NCI-H1417 treated with DMSO at 0.1 percent for 48 hours (cell line): ENCODE measurements around the gene ZNF264.
"Not testable (repeated sequence)": the region's sequence is repeated elsewhere in the genome, so short reads cannot be mapped to it uniquely, and the experiment has no call there.

Experiments
- DNase-seq: peaks from one replicate; lab custom pipeline; 2025; lab: John Stamatoyannopoulos, UW

The ZNF264 gene

DNA sequence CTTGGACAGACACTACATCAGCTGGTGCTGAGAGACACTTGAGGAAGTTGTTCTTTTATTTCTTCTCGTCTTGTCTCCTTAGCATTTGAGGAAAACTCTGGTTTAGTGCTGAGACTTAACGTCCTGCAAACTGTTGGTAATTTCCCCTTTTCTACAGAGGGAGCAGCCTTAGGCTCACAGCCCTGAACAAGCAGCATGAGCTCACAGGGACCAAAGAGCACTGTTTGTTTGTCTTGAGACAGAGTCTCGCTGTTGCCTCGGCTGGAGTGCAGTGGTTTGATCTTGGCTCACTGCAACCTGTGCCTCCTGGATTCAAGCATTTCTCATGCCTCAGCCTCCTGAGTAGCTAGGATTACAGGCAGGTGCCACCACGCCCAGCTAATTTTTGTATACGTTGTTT lies 54.7 kb downstream of the ZNF264 start:
- DNase-seq, result no peak

DNA sequence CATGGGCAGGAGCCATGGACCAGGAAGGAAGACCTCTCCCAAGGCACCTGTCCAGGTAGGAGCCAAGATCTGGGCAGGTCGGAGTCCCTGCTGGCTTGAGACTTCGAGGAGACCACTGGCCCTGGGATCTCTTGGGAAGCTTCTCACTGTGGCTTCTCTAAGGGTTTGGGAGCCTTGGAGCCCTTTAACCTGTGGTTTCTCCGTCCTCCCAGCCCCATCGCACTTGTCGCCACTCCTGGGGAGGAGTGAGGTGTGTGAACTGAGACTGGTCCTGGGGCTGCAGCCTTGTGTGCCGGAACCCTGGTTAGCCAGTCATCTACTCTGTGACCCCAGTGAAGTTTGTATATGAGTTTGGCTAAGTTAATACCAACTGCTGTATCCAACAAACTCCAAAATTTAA lies 57.3 kb downstream of the ZNF264 start:
- no peak for DNase-seq

DNA sequence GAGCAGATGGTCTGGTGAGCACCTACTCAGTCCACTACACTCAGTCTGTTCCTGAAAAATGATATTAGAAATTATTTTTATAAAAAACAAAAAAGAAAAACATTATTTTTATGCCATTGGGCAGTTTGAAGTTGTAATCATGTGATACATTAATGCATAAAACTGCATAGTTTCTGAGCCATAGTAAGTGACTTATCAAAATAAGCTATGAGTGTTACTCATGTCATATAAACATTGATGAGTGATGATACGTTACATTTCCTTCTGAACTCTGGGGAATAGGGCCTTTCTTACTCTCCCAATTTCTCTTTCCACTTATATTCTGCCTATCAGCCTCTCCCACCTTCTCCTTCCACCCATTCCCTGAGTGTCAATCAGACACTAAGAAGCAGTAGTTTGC lies 58.0 kb downstream of the ZNF264 start:
- no peak for DNase-seq

DNA sequence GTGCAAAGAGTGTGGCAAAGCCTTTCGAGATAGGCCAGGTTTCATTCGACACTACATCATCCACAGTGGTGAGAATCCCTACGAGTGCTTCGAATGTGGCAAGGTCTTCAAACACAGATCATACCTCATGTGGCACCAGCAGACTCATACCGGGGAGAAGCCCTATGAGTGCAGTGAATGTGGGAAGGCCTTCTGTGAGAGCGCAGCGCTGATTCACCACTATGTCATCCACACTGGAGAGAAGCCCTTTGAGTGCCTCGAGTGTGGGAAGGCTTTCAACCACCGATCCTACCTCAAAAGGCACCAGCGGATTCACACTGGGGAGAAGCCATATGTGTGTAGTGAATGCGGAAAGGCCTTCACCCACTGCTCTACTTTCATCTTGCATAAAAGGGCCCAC lies 62.5 kb downstream of the ZNF264 start:
- DNase-seq, result not testable (repeated sequence)

DNA sequence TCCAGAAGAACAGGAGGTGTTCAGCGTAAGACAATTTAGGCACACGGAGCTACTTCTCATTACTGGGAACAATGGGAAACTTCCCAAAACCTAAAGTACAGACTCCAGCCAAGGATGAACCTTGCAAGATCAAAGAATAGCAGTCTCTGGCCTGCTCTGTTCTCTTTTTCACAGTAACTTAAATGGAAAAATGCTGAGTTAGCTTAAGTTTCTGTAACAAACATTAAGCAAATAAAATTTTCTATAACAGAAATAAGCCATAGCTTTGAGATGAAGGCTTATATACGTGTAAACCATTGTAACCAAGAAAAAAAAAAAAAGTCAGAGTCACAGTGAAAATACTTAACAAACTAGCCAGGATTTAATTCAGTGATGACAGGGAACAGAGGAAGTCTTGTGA lies 70.7 kb downstream of the ZNF264 start:
- DNase-seq, result no peak

DNA sequence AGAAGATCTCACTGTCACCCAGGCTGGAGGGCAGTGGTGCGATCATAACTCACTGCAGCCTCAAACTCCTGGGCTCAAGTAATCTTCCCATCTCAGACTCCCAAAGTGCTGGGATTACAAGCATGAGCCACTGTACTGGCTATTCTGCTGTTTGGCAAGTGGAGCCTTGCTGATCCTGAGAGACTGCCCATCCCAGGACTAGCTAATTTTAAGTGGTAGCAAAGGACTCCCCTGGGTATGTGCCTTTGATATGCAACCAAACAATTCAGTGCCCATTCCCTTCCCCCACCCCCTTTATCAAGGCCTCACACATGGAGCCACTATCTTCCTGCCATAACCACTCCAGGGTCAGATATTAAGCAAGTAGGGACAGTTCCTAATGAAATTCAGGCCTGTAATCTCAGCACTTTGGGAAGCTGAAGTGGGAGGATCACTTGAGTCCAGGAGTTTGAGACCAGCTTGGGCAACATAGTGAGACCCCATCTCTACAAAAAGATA lies 72.0 kb downstream of the ZNF264 start:
- no peak for DNase-seq

DNA sequence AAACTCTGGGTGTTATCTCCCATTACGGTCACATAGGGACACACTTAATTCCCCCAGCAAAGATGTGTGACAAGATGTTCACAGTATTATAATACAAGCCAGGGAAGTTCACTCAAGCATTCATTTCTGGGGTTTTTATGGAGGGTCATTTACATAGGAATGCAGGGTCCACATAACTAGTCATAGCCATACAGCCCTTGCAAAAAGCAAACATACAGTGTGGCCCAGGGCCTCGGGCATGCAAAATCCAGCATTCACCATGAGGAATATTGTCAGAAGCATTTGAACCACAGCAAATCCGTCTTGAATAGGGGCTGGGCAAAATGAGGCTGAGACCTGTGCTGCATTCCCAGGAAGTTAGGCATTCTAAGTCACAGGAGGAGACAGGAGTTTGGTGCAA lies 76.0 kb downstream of the ZNF264 start:
- no peak for DNase-seq

DNA sequence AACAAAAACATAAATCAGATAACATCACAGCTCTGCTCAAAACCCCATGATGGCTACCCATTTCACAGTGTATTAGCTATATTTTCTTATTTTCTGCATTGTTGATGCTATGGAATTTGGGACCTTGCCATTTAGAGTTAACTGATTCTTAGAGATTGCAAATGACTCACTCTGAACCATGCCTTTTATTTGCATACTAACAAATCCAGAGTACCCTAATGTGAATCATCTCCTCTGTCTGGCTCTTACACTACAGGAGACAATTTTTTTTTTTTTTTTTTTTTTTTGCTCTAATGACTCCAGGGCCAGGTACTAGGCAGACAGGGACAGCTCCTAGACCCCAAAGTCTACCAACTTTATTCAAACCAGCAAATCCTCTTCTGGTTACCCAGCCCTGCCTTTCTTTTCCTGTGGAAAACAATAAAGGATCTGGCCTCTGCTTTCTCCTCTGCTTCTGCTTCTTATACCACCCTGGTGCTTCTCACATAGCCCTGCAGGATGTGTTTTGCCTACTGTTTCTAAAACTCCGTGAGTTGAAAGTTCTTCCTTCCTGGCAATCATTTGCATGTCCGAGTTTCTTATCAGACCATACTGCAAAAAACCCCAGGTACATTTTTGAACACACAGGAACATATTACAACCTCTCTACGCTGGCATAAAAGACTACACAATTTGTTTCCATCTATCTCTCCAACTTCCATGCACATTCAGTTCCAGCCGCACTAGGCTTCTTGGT lies 78.4 kb downstream of the ZNF264 start:
- DNase-seq, result no peak

DNA sequence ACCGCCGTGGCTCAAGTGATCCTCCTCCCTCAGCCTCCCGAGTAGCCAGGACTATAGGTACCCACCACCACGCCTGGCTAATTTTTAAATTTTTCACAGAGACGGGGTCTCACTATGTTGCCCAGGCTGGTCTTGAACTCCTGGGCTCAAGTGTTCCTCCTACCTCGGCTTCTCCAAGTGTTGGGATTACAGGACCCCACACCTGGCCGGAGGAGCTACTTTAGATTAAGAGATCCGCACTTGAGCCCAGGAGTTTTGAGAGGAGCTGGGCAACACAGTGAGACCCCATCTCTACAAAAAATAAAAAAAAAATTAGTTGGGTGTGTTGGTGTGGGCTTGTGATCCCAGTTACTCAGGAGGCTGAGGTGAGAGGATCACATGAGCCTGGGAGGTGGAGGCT lies 80.0 kb downstream of the ZNF264 start:
- DNase-seq, result no peak
